Neural crest cell (in vitro differentiated cells): ENCODE measurements around the gene SEMA4D. TPM values are rescaled to one million over a fixed set of nuclear protein-coding genes. Genes with fewer than 3 reads are reported as not detected.

Experiments
- DNase-seq: peaks from one replicate; pipeline ENCODE4 v3.0.0; 2021; ENCODE audit warnings: low read depth, mixed read lengths, low spot score
- H3K27ac Mint-ChIP-seq: one replicate; pipeline ENCODE4 v1.8.0; 2021; ENCODE audit warnings: mild to moderate bottlenecking, mixed read lengths; ENCODE audit not compliant: unreplicated experiment
- H3K27me3 Mint-ChIP-seq: 2 replicates; pipeline ENCODE4 v1.8.0; 2021; ENCODE audit warnings: low read depth, mild to moderate bottlenecking, mixed read lengths
- H3K36me3 Mint-ChIP-seq: 2 replicates; pipeline ENCODE4 v1.8.0; 2021; ENCODE audit warnings: low read depth, mild to moderate bottlenecking, mixed read lengths
- H3K4me1 Mint-ChIP-seq: 2 replicates; pipeline ENCODE4 v1.8.0; 2021; ENCODE audit warnings: mixed read lengths
- H3K4me3 Mint-ChIP-seq: one replicate; pipeline ENCODE4 v1.8.0; 2021; ENCODE audit warnings: mild to moderate bottlenecking, mixed read lengths
- H3K9me3 Mint-ChIP-seq: 2 replicates; pipeline ENCODE4 v1.8.0; 2021; ENCODE audit warnings: mixed read lengths
- total RNA-seq: library from RNA; stranded (reverse); gene quantifications from 2 replicates; pipeline ENCODE4 v1.2.1, GENCODE V29; 2021
- TF ChIP-seq, protein P1 (sequence below): fragments of 200-600 bp; sonication (generic); conservative IDR thresholded peaks from 2 replicates; pipeline ENCODE4 v1.5.0; 2021; ENCODE audit warnings: antibody characterized with exemption, mild to moderate bottlenecking

The SEMA4D gene
- total RNA-seq, 1 donor from 2014 or later: 33.5 TPM

DNA sequence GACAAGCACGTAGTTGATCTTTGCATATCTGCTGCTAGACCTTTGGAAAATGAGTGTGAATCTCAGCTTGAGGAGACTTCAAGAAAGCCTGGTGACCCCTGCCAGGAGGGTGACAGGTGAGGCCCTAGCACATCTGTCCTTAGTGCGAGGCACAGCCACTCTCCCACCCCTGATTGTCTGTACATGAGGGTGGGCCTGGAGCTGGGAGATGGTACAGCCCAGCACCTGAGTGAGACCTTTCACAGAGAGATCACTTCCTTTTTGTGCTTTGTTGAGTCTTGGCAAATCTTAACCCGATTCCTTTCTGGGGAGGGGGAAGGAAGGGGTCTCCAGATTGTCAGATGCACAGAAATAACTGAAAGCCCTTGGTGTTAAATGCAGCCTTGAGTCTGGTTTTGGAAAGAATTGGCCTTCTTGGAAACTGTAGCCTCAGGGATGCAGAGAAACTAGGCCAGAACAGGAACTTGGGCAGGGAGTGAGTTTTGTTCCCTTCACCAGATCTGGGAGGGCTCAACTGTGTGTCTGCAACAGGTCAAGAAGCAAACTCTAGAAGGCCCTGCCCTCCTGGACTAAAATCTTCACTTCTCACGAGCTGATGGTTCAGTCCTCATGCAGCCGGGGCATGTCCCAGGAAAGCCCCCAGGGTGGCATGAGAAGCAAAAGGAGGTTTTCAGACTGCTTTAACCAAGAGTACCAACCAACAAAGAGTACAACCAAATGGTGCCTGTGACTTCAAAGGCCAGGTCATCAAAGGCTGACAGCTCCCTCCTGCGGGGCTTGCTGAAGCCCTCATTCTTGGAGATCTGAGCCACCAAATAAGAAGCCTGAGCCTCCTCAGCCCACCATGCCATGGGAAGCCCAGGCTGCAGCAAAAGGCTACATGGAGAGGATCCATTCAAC lies 20.8 kb upstream of the SEMA4D start:
- Mint-ChIP-seq H3K27me3 (no peaks in the 10 kb centered on the region), H3K4me3 (no peak overlapping the region), H3K9me3 (peaks cover 3% of the 10 kb centered on the region), H3K27ac (peak overlapping the region; percentile 57), H3K36me3 (no peaks in the 10 kb centered on the region), H3K4me1 (peaks cover 16% of the 10 kb centered on the region)
- TF ChIP-seq, protein P1, sequence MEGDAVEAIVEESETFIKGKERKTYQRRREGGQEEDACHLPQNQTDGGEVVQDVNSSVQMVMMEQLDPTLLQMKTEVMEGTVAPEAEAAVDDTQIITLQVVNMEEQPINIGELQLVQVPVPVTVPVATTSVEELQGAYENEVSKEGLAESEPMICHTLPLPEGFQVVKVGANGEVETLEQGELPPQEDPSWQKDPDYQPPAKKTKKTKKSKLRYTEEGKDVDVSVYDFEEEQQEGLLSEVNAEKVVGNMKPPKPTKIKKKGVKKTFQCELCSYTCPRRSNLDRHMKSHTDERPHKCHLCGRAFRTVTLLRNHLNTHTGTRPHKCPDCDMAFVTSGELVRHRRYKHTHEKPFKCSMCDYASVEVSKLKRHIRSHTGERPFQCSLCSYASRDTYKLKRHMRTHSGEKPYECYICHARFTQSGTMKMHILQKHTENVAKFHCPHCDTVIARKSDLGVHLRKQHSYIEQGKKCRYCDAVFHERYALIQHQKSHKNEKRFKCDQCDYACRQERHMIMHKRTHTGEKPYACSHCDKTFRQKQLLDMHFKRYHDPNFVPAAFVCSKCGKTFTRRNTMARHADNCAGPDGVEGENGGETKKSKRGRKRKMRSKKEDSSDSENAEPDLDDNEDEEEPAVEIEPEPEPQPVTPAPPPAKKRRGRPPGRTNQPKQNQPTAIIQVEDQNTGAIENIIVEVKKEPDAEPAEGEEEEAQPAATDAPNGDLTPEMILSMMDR: no peak
- DNase-seq: no peak

DNA sequence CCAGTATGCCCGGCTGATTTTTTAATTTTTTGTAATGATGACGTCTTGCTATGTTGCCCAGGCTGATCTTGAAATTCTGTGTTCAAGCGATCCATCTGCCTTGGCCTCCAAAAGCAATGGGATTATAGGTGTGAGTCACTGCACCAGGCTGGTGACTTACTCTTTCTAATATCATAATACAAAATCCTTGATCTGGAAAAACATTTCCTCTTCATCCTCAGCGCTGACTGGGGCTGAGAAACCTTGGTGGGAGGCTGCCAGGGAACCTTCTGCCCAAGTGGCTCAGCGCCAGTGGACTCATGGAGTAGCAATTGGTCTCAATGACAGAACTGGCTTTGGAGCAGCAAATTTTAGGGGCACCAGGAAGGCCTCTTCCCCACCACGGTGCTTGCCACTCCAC lies 17.5 kb upstream of the SEMA4D start:
- Mint-ChIP-seq H3K27me3 (peaks cover 11% of the 10 kb centered on the region), H3K9me3 (no peaks in the 10 kb centered on the region), H3K4me1 (peaks cover 8% of the 10 kb centered on the region), H3K4me3 (no peak overlapping the region), H3K36me3 (no peaks in the 10 kb centered on the region), H3K27ac (no peak overlapping the region)
- TF ChIP-seq, protein P1: no peak
- no peak for DNase-seq

DNA sequence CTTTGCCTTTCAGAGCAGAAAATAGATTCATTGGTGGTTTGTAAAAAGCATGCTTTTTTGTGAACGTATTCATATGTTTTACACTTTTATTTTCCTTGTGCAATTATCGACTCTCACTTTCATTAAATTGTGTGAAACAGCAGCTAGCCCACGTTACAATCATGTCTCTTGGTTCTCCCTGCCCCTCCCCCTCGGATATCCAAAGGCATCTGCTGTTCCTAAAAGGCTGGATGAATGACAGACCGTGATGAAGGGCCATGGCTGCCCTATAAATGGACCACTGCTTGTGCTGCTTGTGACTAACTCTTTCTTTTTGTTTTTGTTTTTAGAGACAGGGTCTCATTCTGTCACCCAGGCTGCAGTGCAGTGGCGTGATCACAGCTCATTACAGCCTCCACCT lies 17.0 kb upstream of the SEMA4D start:
- Mint-ChIP-seq H3K4me3 (no peak overlapping the region), H3K4me1 (peaks cover 8% of the 10 kb centered on the region), H3K27me3 (peaks cover 11% of the 10 kb centered on the region), H3K36me3 (no peaks in the 10 kb centered on the region), H3K9me3 (no peaks in the 10 kb centered on the region), H3K27ac (no peak overlapping the region)
- no peak for DNase-seq
- TF ChIP-seq, protein P1: no peak

DNA sequence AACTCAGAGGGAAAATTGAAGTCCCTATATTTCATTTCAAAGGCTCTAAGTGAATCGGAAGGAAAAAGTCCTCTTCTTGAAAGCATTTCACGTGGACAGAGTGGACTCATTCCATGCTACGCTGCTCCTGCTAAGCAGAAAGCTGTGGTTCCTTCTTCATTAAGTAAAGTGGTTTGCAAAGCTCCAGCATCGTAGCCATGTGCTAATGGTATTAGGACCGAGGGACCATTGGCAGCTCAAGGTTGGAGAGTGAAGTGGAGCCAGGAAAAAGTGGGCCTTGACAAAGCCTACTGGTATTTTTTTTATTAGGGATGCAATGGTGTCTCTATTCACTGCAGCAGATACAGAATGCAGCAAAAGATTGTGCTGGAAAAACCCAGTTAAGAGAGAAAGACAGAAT lies 16.4 kb upstream of the SEMA4D start:
- TF ChIP-seq, protein P1: no peak
- H3K27ac Mint-ChIP-seq: no peak overlapping the region
- DNase-seq: no peak
- H3K9me3 Mint-ChIP-seq: no peaks in the 10 kb centered on the region
- peaks cover 4% of the 10 kb centered on the region for H3K4me1 Mint-ChIP-seq
- H3K4me3 Mint-ChIP-seq: no peak overlapping the region
- no peaks in the 10 kb centered on the region for H3K36me3 Mint-ChIP-seq
- H3K27me3 Mint-ChIP-seq: peaks cover 11% of the 10 kb centered on the region

DNA sequence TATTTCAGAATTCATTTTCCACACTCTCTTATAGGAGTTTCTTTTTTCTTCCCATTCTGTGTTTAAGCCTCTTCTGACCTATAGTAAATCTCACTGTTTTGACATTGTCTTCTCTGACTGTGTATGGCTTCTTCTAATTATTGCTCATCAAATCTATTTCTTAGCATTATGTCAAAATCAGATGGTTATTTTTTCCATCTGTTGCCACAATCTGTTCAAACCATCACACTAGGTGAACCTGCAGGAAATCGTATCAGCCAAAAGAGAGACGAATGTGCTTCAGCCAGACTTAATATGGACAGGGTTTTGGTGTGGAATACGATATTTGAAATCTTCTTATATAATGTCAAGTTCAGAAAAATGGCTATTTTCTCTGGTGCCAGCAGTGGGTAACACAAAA lies 15.9 kb upstream of the SEMA4D start:
- no peak overlapping the region for H3K27ac Mint-ChIP-seq
- peaks cover 11% of the 10 kb centered on the region for H3K27me3 Mint-ChIP-seq
- no peak overlapping the region for H3K4me3 Mint-ChIP-seq
- TF ChIP-seq, protein P1: no peak
- no peak for DNase-seq
- H3K9me3 Mint-ChIP-seq: no peaks in the 10 kb centered on the region
- H3K36me3 Mint-ChIP-seq: no peaks in the 10 kb centered on the region
- peaks cover 4% of the 10 kb centered on the region for H3K4me1 Mint-ChIP-seq
